Posterior vena cava (tissue), 2 donors: ENCODE measurements around the gene ZMYM5. TPM values are rescaled to one million over a fixed set of nuclear protein-coding genes. Genes with fewer than 3 reads are reported as not detected.

Source experiments
- total RNA-seq, 2 donors: library from RNA; stranded (reverse); fragmentation: NEBNext Ultra II Directional; extraction: Animal tissue kit (Norgen Biotek cat#: 25700); gene quantifications; one replicate each; pipeline ENCODE4 v1.2.1, GENCODE V29; 2021
- donor health status: DM: yes; HTN: yes; CAD: no.
- donor health status: DM: yes; HTN: yes; CAD: no.

ZMYM5 gene
- total RNA-seq, 2 donors from 2014 or later = 9.2 to 12.0 TPM

Other genes starting within 250 kb of the ZMYM5 start
- 10 to 100 TPM; 28.0 to 30.1 TPM for gene MPHOSPH8, start 230.0 kb downstream of the ZMYM5 start, total RNA-seq
- 10 to 100 TPM; 31.0 to 38.5 TPM for gene PSPC1, start 80.7 kb downstream of the ZMYM5 start, total RNA-seq
- 10 to 100 TPM; 67.8 to 75.4 TPM for gene ZMYM2, start 95.1 kb upstream of the ZMYM5 start, total RNA-seq